ENCODE results near the gene FCHSD1.

DNA sequence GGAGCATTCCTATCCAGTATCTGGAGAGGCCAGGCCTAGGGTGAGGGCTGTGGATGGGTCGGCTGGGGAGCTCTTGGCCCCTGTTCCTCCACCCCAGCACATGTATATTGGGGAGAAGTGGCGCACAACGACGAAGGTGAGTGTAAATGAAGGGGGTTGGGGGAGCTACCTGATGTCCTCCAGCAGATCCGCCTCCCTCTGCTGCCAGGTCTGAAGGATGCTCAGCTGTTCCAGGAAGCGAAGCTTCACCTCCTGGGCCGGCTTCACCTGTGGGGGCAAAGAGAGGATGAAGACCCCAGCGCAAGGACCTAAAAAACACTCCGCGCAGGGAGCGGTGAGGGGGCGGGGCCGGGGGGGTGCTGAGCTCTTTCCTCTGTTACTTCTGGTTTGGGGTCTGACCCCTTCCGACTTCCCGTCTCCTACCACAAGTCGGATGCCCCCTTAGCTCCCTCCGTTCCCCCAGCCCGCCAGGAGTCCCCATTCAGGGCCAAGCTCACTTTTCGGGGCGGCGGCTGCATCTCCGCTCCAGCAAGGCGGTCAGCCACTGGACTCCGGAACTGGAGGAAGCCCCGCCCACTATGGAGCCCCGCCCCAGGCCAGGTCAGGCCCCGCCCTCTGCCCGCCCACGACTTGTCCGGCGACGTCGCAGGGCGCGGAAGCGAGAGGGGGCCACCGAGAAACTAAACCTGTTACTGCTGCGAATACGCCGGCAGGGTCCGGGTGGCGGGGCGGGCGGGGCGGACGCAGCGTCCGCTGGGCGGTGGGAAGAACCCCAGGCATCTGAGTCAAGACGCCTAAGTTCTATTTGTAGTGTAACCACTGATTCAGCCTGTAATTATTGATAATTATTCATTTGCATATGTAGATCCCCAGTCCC is at the start of gene FCHSD1:
- TF ChIP-seq CEBPB (IDR thresholded peaks at IDR 0.05; ENCODE audit: low read depth, low read length) (no peak), POLR2A (IDR thresholded peaks at IDR 0.05; ENCODE audit: low read depth, low read length) (peak; percentile 62), MAZ (IDR thresholded peaks at IDR 0.05; ENCODE audit: borderline replicate concordance, low read depth, low read length) (no peak), CHD1 (IDR thresholded peaks at IDR 0.05; ENCODE audit: low read depth, low read length) (no peak), SMC3 (IDR thresholded peaks at IDR 0.05; ENCODE audit: low read depth, low read length) (no peak), RAD21 (IDR thresholded peaks at IDR 0.05; ENCODE audit: low read length) (no peak), BHLHE40 (IDR thresholded peaks at IDR 0.05; ENCODE audit: low read depth, low read length) (no peak), MAFK (IDR thresholded peaks at IDR 0.05; ENCODE audit: low read depth, low read length) (no peak), MXI1 (IDR thresholded peaks at IDR 0.05; ENCODE audit: borderline replicate concordance, low read depth, low read length) (no peak; the same call in 1 of the 2 replicates)
- TF ChIP-seq, protein P1, sequence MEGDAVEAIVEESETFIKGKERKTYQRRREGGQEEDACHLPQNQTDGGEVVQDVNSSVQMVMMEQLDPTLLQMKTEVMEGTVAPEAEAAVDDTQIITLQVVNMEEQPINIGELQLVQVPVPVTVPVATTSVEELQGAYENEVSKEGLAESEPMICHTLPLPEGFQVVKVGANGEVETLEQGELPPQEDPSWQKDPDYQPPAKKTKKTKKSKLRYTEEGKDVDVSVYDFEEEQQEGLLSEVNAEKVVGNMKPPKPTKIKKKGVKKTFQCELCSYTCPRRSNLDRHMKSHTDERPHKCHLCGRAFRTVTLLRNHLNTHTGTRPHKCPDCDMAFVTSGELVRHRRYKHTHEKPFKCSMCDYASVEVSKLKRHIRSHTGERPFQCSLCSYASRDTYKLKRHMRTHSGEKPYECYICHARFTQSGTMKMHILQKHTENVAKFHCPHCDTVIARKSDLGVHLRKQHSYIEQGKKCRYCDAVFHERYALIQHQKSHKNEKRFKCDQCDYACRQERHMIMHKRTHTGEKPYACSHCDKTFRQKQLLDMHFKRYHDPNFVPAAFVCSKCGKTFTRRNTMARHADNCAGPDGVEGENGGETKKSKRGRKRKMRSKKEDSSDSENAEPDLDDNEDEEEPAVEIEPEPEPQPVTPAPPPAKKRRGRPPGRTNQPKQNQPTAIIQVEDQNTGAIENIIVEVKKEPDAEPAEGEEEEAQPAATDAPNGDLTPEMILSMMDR (conservative IDR thresholded peaks at IDR 0.05; ENCODE audit: low read depth, low read length): no peak
- TF ChIP-seq, protein P2, sequence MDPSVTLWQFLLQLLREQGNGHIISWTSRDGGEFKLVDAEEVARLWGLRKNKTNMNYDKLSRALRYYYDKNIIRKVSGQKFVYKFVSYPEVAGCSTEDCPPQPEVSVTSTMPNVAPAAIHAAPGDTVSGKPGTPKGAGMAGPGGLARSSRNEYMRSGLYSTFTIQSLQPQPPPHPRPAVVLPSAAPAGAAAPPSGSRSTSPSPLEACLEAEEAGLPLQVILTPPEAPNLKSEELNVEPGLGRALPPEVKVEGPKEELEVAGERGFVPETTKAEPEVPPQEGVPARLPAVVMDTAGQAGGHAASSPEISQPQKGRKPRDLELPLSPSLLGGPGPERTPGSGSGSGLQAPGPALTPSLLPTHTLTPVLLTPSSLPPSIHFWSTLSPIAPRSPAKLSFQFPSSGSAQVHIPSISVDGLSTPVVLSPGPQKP (IDR thresholded peaks at IDR 0.05; ENCODE audit: borderline replicate concordance, low read depth, low read length): no peak
- TF ChIP-seq, protein P3, sequence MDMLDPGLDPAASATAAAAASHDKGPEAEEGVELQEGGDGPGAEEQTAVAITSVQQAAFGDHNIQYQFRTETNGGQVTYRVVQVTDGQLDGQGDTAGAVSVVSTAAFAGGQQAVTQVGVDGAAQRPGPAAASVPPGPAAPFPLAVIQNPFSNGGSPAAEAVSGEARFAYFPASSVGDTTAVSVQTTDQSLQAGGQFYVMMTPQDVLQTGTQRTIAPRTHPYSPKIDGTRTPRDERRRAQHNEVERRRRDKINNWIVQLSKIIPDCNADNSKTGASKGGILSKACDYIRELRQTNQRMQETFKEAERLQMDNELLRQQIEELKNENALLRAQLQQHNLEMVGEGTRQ (IDR thresholded peaks at IDR 0.05; ENCODE audit: low read depth, low read length): no peak

All from IMR-90 (cell line).